Sigmoid colon (tissue), 7 donors: ENCODE results near the gene SLC4A1AP. TPM values are rescaled to one million over a fixed set of nuclear protein-coding genes. Genes with fewer than 3 reads are reported as not detected.

Source experiments
- DNase-seq: peaks from one replicate; pipeline ENCODE4 v3.0.0-alpha.2; 2019
- H3K27ac ChIP-seq, 4 donors: fragments of 200-600 bp; sonication (generic); one replicate each; pipeline ENCODE4 v1.5.1; 2016 to 2019; ENCODE audit warnings: mild to moderate bottlenecking in 1 of 4
- H3K27me3 ChIP-seq, 3 donors: fragments of 200-600 bp; sonication (generic); one replicate each; pipeline ENCODE4 v1.5.1; 2019; ENCODE audit warnings: mild to moderate bottlenecking in 1 of 3
- H3K36me3 ChIP-seq, 4 donors: fragments of 200-600 bp; sonication (generic); one replicate each; pipeline ENCODE4 v1.5.1; 2016 to 2019
- H3K4me1 ChIP-seq, 4 donors: fragments of 200-600 bp; sonication (generic); one replicate each; pipeline ENCODE4 v1.5.1; 2017 to 2019
- H3K4me3 ChIP-seq, 4 donors: fragments of 200-600 bp; sonication (generic); one replicate each; pipeline ENCODE4 v1.5.1; 2017 to 2019; ENCODE audit warnings: mild to moderate bottlenecking in 2 of 4, moderate library complexity in 1 of 4
- H3K9me3 ChIP-seq, 4 donors: fragments of 200-600 bp in 3 of 4; sonication (generic) in 3 of 4; one replicate each; pipeline versions ENCODE4 v1.5.1 to v1.6.1; 2013 to 2019
- EP300 ChIP-seq, 4 donors: sonication (generic); formaldehyde crosslinking; IDR thresholded peaks; one replicate each; pipeline ENCODE4 v1.6.1; 2017; ENCODE audit warnings: antibody characterized with exemption in 4 of 4
- POLR2A ChIP-seq, 2 donors: fragments of 450-650 bp; IDR thresholded peaks; one replicate each; pipeline ENCODE4 v1.6.1; 2016; ENCODE audit warnings: antibody characterized with exemption in 2 of 2, mild to moderate bottlenecking in 2 of 2, moderate library complexity in 2 of 2
- POLR2AphosphoS5 ChIP-seq, 4 donors: sonication (generic); formaldehyde crosslinking; IDR thresholded peaks; one replicate each; pipeline ENCODE4 v1.6.1; 2017; ENCODE audit warnings: antibody characterized with exemption in 4 of 4
- WGBS, 2 donors: extraction: QIAGEN DNeasy Blood & Tissue Kit; methylation state at CpG; one replicate each; pipeline ENCODE4 v1.1.7; 2013; 5-methylcytosine and 5-hydroxymethylcytosine counted together
- intact Hi-C: fragments of 100-400 bp; cut with DNase I; formaldehyde crosslinking; loops from one replicate; pipeline ENCODE4 v1.15.1; 2023
- polyA plus RNA-seq, 3 donors: library from polyadenylated mRNA; stranded (reverse); fragments of 200-250 nt; gene quantifications; one replicate each; pipeline ENCODE4 v1.2.3, GENCODE V29; 2013
- total RNA-seq, 4 donors: library from RNA; depleted of rRNA; stranded (reverse); fragments of >200 nt; gene quantifications; one replicate each; pipeline ENCODE4 v1.1.0, GENCODE V29; 2016
- TF ChIP-seq, protein P1 (sequence below), 4 experiments: fragments of 450-650 bp in 3 of 4; fragments of 200-600 bp in 1 of 4; IDR thresholded peaks; one replicate each; pipeline ENCODE4 v1.5.1; 2016 to 2019; ENCODE audit warnings: antibody characterized with exemption in 4 of 4, mild to moderate bottlenecking in 3 of 4, moderate library complexity in 2 of 4
- donor health status: healthy with polysubstance abuse.
- donor health status: Bipolar disorder and iron deficiency.
- donor health status: healthy.

The SLC4A1AP gene, protein sequence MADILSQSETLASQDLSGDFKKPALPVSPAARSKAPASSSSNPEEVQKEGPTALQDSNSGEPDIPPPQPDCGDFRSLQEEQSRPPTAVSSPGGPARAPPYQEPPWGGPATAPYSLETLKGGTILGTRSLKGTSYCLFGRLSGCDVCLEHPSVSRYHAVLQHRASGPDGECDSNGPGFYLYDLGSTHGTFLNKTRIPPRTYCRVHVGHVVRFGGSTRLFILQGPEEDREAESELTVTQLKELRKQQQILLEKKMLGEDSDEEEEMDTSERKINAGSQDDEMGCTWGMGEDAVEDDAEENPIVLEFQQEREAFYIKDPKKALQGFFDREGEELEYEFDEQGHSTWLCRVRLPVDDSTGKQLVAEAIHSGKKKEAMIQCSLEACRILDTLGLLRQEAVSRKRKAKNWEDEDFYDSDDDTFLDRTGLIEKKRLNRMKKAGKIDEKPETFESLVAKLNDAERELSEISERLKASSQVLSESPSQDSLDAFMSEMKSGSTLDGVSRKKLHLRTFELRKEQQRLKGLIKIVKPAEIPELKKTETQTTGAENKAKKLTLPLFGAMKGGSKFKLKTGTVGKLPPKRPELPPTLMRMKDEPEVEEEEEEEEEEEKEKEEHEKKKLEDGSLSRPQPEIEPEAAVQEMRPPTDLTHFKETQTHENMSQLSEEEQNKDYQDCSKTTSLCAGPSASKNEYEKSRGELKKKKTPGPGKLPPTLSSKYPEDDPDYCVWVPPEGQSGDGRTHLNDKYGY
- total RNA-seq, result 10 to 100 TPM; 16.0 to 21.4 (median 18.6) TPM
- 10 to 100 TPM; 10.2 to 15.7 (median 11.3) TPM for polyA plus RNA-seq

DNA sequence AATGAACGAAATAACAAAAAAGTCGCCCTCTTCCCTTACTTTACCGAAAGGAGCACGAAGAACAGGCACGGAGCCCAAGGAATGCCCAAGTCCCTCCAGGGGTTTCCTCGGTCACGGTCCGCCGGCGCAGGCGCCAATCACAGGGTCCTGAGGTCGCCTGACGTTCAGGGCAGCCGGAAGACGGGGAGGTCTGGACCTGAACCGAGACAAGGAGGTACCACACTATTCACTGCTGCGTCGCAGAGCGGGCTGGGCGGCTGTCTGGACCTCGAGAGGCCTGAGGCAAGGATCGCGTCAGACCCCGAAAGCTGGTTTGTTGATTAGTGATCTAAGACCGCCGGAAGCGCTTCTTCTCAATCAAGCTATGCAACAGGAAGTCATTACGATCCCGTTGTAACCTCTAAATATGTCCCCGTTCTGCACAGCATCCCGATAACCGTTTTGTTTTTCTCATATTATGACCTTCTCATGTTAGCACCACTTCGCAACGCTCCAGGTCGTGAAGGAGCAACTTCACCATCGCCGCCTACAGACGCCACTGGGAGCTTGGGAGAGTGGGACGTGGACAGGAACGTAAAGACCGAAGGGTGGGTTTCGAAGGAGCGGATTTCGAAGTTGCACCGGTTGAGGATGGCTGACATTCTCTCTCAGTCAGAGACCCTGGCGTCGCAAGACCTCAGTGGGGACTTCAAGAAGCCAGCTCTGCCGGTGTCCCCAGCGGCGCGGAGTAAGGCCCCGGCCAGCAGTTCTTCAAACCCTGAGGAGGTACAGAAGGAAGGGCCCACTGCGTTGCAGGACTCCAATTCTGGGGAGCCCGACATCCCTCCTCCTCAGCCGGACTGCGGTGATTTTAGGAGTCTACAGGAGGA, at the start of gene SLC4A1AP, which contains the start of gene SUPT7L:
SLC4A1AP (plus strand) TSS at position 605 of the 869 bp plus-strand sequence; CDS start at position 631, 26 bp downstream.
SUPT7L (minus strand) TSS at position 330 of the 869 bp plus-strand sequence. CDS start 1,422 bp downstream, outside the sequence.
- H3K4me3 ChIP-seq, result peak within 1 kb of the TSS; percentile 74 to 82 (median 76)
- peaks cover 3 to 50% (median 29%) of the 10 kb centered on the region in 4 donors for H3K36me3 ChIP-seq
- TF ChIP-seq, protein P1, sequence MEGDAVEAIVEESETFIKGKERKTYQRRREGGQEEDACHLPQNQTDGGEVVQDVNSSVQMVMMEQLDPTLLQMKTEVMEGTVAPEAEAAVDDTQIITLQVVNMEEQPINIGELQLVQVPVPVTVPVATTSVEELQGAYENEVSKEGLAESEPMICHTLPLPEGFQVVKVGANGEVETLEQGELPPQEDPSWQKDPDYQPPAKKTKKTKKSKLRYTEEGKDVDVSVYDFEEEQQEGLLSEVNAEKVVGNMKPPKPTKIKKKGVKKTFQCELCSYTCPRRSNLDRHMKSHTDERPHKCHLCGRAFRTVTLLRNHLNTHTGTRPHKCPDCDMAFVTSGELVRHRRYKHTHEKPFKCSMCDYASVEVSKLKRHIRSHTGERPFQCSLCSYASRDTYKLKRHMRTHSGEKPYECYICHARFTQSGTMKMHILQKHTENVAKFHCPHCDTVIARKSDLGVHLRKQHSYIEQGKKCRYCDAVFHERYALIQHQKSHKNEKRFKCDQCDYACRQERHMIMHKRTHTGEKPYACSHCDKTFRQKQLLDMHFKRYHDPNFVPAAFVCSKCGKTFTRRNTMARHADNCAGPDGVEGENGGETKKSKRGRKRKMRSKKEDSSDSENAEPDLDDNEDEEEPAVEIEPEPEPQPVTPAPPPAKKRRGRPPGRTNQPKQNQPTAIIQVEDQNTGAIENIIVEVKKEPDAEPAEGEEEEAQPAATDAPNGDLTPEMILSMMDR (IDR thresholded peaks at IDR 0.05), result no peak
- TF ChIP-seq EP300 (IDR thresholded peaks at IDR 0.05), result peak in 1 of 4 donors; percentile 33
- TF ChIP-seq POLR2AphosphoS5 (IDR thresholded peaks at IDR 0.05), result peak; percentile 50 to 66 (median 63)
- H3K27ac ChIP-seq, result peak within 1 kb of the TSS; percentile 87 to 92 (median 91)
- peaks cover 0 to 37% (median 29%) of the 10 kb centered on the region in 4 donors for H3K4me1 ChIP-seq
- H3K9me3 ChIP-seq, result no peaks in the 10 kb centered on the region
- WGBS, 2 donors, result 0% methylated on average over 56 of the region's 56 CpGs
- intact Hi-C loops, result no loop called here
- peak; percentile 78 for DNase-seq
- no peaks in the 10 kb centered on the region for H3K27me3 ChIP-seq

DNA sequence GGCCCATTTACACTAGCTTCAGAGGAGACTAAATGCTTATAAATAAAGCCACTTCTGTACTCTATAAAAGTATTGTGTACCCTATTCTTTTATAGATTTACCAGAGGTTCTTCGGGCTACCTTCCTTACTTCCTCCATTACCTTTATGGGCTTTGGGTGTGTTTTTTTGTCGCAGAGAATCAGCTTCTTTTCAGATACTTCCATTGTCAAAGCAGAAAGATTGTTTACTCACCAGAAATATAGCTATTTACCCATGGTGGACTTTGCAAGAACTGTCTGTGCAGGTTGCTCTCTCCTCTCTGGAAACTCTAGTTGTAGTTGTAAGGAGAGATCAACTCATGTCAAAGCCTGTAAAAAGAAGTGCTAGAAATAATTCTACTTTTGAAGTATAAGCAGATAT, 49.7 kb upstream of the SLC4A1AP start:
- H3K27ac ChIP-seq, result no peak overlapping the region
- no peak for TF ChIP-seq POLR2A (IDR thresholded peaks at IDR 0.05)
- no peak for TF ChIP-seq POLR2AphosphoS5 (IDR thresholded peaks at IDR 0.05)
- TF ChIP-seq, protein P1 (IDR thresholded peaks at IDR 0.05), result no peak
- H3K9me3 ChIP-seq, result no peaks in the 10 kb centered on the region
- H3K4me1 ChIP-seq, result no peaks in the 10 kb centered on the region
- H3K36me3 ChIP-seq, result peaks cover 8 to 80% (median 38%) of the 10 kb centered on the region in 4 donors
- DNase-seq, result no peak
- intact Hi-C loops, result no loop called here
- 25 to 66% methylated on average over 2 of the region's 2 CpGs for WGBS, 2 donors
- no peak overlapping the region for H3K4me3 ChIP-seq
- no peaks in the 10 kb centered on the region for H3K27me3 ChIP-seq

DNA sequence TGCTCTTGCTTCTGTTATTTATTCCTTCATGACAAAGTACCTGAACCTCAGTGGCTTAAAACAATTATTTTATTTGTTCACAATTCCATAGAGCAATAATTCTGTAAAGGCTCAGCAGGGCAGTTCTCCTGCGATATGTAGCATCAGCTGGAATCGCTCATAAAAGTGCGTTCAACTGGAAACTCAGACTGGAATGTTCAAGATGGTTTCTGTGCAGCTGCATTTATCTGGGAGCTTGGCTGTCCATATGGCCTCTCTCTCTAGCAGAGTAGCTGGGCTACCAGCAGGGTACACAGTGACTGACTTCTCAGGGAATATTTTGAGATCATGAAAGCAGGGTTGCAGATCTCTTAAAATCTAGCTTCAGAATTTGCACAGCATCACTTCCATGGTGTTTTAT, 48.4 kb upstream of the SLC4A1AP start:
- TF ChIP-seq EP300 (IDR thresholded peaks at IDR 0.05) (no peak), POLR2AphosphoS5 (IDR thresholded peaks at IDR 0.05) (no peak)
- TF ChIP-seq, protein P1 (IDR thresholded peaks at IDR 0.05), result no peak
- no peak for DNase-seq
- H3K27ac ChIP-seq, result no peak overlapping the region
- no peaks in the 10 kb centered on the region for H3K4me1 ChIP-seq
- intact Hi-C loops, result no loop called here
- no peak overlapping the region for H3K4me3 ChIP-seq
- no peaks in the 10 kb centered on the region for H3K27me3 ChIP-seq
- WGBS, 2 donors, result 98 to 100% methylated on average over 3 of the region's 3 CpGs
- H3K9me3 ChIP-seq, result no peaks in the 10 kb centered on the region
- peaks cover 8 to 82% (median 39%) of the 10 kb centered on the region in 4 donors for H3K36me3 ChIP-seq

DNA sequence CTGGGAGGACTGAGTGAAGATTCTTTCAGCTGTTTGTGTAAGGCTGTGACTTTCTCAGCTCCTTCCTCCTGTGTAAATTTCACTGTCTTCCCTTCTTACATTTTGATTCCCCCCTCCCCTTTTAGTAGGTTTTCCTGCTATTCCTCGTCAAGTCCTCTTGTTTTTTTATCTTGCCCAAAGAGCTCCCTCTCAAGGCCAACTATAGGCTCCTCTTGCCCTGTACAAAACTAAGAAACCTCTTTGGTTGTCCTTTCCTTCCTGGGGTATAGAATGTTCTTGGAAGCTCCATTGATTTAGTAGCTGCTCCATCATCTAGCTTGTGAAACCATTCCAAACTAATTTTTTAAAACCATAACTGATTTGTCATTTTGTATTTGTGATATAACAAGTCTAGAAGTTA, 42.2 kb upstream of the SLC4A1AP start:
- Histone ChIP-seq H3K4me3 (no peak overlapping the region), H3K9me3 (no peaks in the 10 kb centered on the region), H3K27ac (no peak overlapping the region), H3K4me1 (no peaks in the 10 kb centered on the region), H3K36me3 (peaks cover 15 to 79% (median 39%) of the 10 kb centered on the region in 4 donors), H3K27me3 (no peaks in the 10 kb centered on the region)
- TF ChIP-seq EP300 (IDR thresholded peaks at IDR 0.05) (no peak), POLR2AphosphoS5 (IDR thresholded peaks at IDR 0.05) (no peak), POLR2A (IDR thresholded peaks at IDR 0.05) (no peak)
- TF ChIP-seq, protein P1 (IDR thresholded peaks at IDR 0.05), result no peak
- intact Hi-C loops, result no loop called here
- 82 to 85% methylated on average over 1 of the region's 1 CpG for WGBS, 2 donors
- DNase-seq, result no peak
